IMR-90 (cell line): ENCODE data around the gene ANKRD34C. TPM values are rescaled to one million over a fixed set of nuclear protein-coding genes. Genes with fewer than 3 reads are reported as not detected.

Experiments
- ATAC-seq: fragments of 200-7000 bp; cut with Tn5 transposase; 2 replicates; pipeline ENCODE4 v1.9.1; 2020; ENCODE audit warnings: low read depth, mild to moderate bottlenecking, moderate library complexity
- BruUV-seq: library from RNA; stranded (reverse); fragments of 400-500 nt; replicated peaks from 2 replicates; lab custom pipeline; 2021; lab: Mats Ljungman, UMichigan
- CTCF ChIA-PET: fragments of 300-600 bp; formaldehyde crosslinking; extraction: SDS; loops from one replicate; lab custom pipeline; 2021; ENCODE audit warnings: antibody characterized with exemption; lab: Yijun Ruan, JAX
- POLR2A ChIA-PET: fragments of 300-600 bp; sonication (Branson Sonifier 250); formaldehyde crosslinking; loops from one replicate; lab custom pipeline; 2022; ENCODE audit warnings: antibody characterized with exemption; ENCODE audit not compliant: unreplicated experiment; lab: Charles Lee
- DNase-seq: peaks from one replicate; pipeline ENCODE4 v3.0.0; 2013
- H2AFZ ChIP-seq: replicated peaks from 2 replicates; pipeline ENCODE3; 2013; ENCODE audit warnings: low read length, mild to moderate bottlenecking; ENCODE audit not compliant: poor library complexity
- H2AK5ac ChIP-seq: 2 replicates; pipeline ENCODE4 v1.6.1; 2013; ENCODE audit warnings: low read depth, low read length, inconsistent platforms
- H2AK9ac ChIP-seq: replicated peaks from 2 replicates; pipeline ENCODE3; 2013; ENCODE audit warnings: mild to moderate bottlenecking, low read depth, low read length, moderate library complexity; ENCODE audit not compliant: poor library complexity
- H2BK120ac ChIP-seq: 2 replicates; pipeline ENCODE4 v1.6.1; 2013; ENCODE audit warnings: low read depth, low read length, inconsistent platforms
- H2BK15ac ChIP-seq: 3 replicates; pipeline ENCODE4 v1.6.1; 2013; ENCODE audit warnings: low read depth, low read length, inconsistent platforms
- H2BK20ac ChIP-seq: 2 replicates; pipeline ENCODE4 v1.6.1; 2013; ENCODE audit warnings: low read depth, mild to moderate bottlenecking, inconsistent platforms, low read length, moderate library complexity
- H2BK5ac ChIP-seq: 2 replicates; pipeline ENCODE4 v1.6.1; 2013; ENCODE audit warnings: mild to moderate bottlenecking, low read depth, low read length, inconsistent platforms; ENCODE audit not compliant: poor library complexity, severe bottlenecking
- H3K14ac ChIP-seq: replicated peaks from 2 replicates; pipeline ENCODE4 v1.6.1; 2013; ENCODE audit warnings: low read depth, low read length, inconsistent platforms
- H3K18ac ChIP-seq: 2 replicates; pipeline ENCODE4 v1.6.1; 2013; ENCODE audit warnings: low read depth, low read length, control low read depth
- H3K23ac ChIP-seq: 2 replicates; pipeline ENCODE4 v1.6.1; 2013; ENCODE audit warnings: low read depth, low read length, inconsistent platforms
- H3K27ac ChIP-seq: 2 replicates; pipeline ENCODE4 v1.5.1; 2013; ENCODE audit warnings: mild to moderate bottlenecking, control low read depth, low read length; ENCODE audit not compliant: insufficient read depth
- H3K27me3 ChIP-seq: 2 replicates; pipeline ENCODE4 v1.6.1; 2013; ENCODE audit warnings: low read length; ENCODE audit not compliant: control insufficient read depth, insufficient read depth
- H3K36me3 ChIP-seq: 2 replicates; pipeline ENCODE4 v1.6.1; 2013; ENCODE audit warnings: low read length, mixed read lengths; ENCODE audit not compliant: control insufficient read depth, insufficient read depth
- H3K4ac ChIP-seq: 2 replicates; pipeline ENCODE4 v1.6.1; 2013; ENCODE audit warnings: low read depth, low read length, inconsistent platforms
- H3K4me1 ChIP-seq: 2 replicates; pipeline ENCODE4 v1.6.1; 2013; ENCODE audit warnings: low read length, mixed read lengths; ENCODE audit not compliant: control insufficient read depth, insufficient read depth
- H3K4me2 ChIP-seq: 2 replicates; pipeline ENCODE4 v1.6.1; 2013; ENCODE audit warnings: low read depth, mild to moderate bottlenecking, control low read depth, low read length, moderate library complexity
- H3K4me3 ChIP-seq: 2 replicates; pipeline ENCODE4 v1.5.1; 2013; ENCODE audit warnings: low read depth, mild to moderate bottlenecking, control low read depth, low read length, moderate library complexity; ENCODE audit not compliant: insufficient read depth
- H3K56ac ChIP-seq: 2 replicates; pipeline ENCODE4 v1.6.1; 2013; ENCODE audit warnings: low read length, inconsistent platforms; ENCODE audit not compliant: insufficient read depth; ENCODE audit errors: extremely low read depth
- H3K79me1 ChIP-seq, 2 experiments: 2 replicates each; pipeline ENCODE4 v1.6.1; 2013; ENCODE audit warnings: low read length in 2 of 2, inconsistent platforms in 1 of 2, low read depth in 1 of 2
- H3K9ac ChIP-seq: 2 replicates; pipeline ENCODE4 v1.6.1; 2013; ENCODE audit warnings: low read depth, low read length, control low read depth
- H3K9me1 ChIP-seq: 2 replicates; pipeline ENCODE4 v1.6.1; 2013; ENCODE audit warnings: low read length, inconsistent platforms; ENCODE audit not compliant: insufficient read depth
- H3K9me3 ChIP-seq: 2 replicates; pipeline ENCODE4 v1.6.1; 2013; ENCODE audit warnings: low read length; ENCODE audit not compliant: control insufficient read depth, insufficient read depth
- H4K20me1 ChIP-seq: 2 replicates; pipeline ENCODE4 v1.6.1; 2013; ENCODE audit warnings: low read length, inconsistent platforms; ENCODE audit not compliant: insufficient read depth
- H4K5ac ChIP-seq: 2 replicates; pipeline ENCODE4 v1.6.1; 2013; ENCODE audit warnings: mild to moderate bottlenecking, low read depth, low read length, control low read depth
- H4K8ac ChIP-seq, 2 experiments: 2 replicates each; pipeline ENCODE4 v1.6.1; 2013; ENCODE audit warnings: low read depth in 2 of 2, low read length in 2 of 2, control low read depth in 1 of 2, inconsistent platforms in 1 of 2
- H4K91ac ChIP-seq: 2 replicates; pipeline ENCODE4 v1.6.1; 2013; ENCODE audit warnings: low read depth, low read length, inconsistent platforms; ENCODE audit not compliant: insufficient read depth
- ELK1 ChIP-seq: fragments of 150-350 bp; IDR thresholded peaks from 2 replicates; pipeline ENCODE4 v1.6.1; 2016; ENCODE audit warnings: low read depth, mild to moderate bottlenecking, low read length, moderate library complexity, borderline replicate concordance
- MAFK ChIP-seq: IDR thresholded peaks from 2 replicates; pipeline ENCODE4 v1.6.1; 2012; ENCODE audit warnings: low read depth, low read length, improper control_type of control experiment
- MAZ ChIP-seq: IDR thresholded peaks from 2 replicates; pipeline ENCODE4 v1.6.1; 2012; ENCODE audit warnings: low read depth, mild to moderate bottlenecking, low read length, improper control_type of control experiment, moderate library complexity, borderline replicate concordance
- MXI1 ChIP-seq: IDR thresholded peaks from 2 replicates; pipeline ENCODE4 v1.6.1; 2012; ENCODE audit warnings: low read depth, mild to moderate bottlenecking, low read length, moderate library complexity, borderline replicate concordance
- POLR2A ChIP-seq: IDR thresholded peaks from 2 replicates; pipeline ENCODE4 v1.6.1; 2012; ENCODE audit warnings: mild to moderate bottlenecking, low read depth, low read length
- WGBS, 2 experiments: methylation state at CpG; one replicate each; pipeline versions ENCODE4 v1.1.5 to v1.1.7; 2013; ENCODE audit warnings: missing lambda C conversion rate in 2 of 2; ENCODE audit not compliant: insufficient read length in 1 of 2; ENCODE audit errors: extremely low coverage in 2 of 2; 5-methylcytosine and 5-hydroxymethylcytosine counted together
- dilution Hi-C: fragments of 300-500 bp; cut with HindIII; formaldehyde crosslinking; loops from one replicate; pipeline ENCODE4 v1.14.3; 2018; ENCODE audit warnings: low sequenced_read_pairs; ENCODE audit not compliant: unreplicated experiment
- in situ Hi-C: fragments of 300-500 bp; cut with MboI; formaldehyde crosslinking; loops from 3 replicates; pipeline ENCODE4 v1.14.3; 2019; ENCODE audit warnings: low sequenced_read_pairs, inconsistent platforms, mixed read lengths
- intact Hi-C: fragments of 100-400 bp; cut with micrococcal nuclease; formaldehyde crosslinking; loops from 2 replicates; pipeline ENCODE4 v1.10.0; 2022
- polyA plus RNA-seq, 3 experiments: library from polyadenylated mRNA; depleted of rRNA; stranded (reverse); fragments of >200 nt; gene quantifications; 2 replicates each; pipeline ENCODE4 v1.2.3, GENCODE V29; 2012; ENCODE audit warnings: low replicate concordance in 1 of 3
- total RNA-seq: library from RNA; depleted of rRNA; stranded (reverse); fragments of >200 nt; gene quantifications from 2 replicates; pipeline ENCODE4 v1.2.3, GENCODE V29; 2012
- TF ChIP-seq, protein P1 (sequence below): conservative IDR thresholded peaks from 2 replicates; pipeline ENCODE4 v1.5.1; 2012; ENCODE audit warnings: mild to moderate bottlenecking, low read depth, low read length, improper control_type of control experiment

The ANKRD34C gene
- total and polyA plus RNA-seq, 2 of the 4 experiments (the other 2 are of a cell fraction) = not detected

DNA sequence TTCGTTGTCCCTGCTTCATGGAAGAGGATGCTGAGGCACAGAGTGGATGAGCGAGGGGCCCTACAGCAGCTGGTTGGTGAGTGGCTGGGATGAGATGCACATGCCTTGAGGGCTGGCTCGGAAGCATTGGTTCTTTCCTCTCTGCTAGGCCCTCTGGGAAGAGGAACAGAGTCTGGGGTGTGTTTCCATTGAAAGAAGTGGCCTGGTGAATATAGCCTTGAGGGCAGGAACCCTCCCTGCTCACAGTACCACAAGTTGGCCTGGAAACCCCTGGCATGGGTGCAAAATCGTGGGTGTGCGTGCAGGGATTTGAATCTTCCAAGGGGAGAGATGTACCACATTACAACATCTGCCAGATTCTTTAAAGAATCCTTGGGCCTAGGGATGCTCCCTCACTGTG lies 37.6 kb upstream of the ANKRD34C start:
- ChIA-PET CTCF (no interaction called here), POLR2A (no interaction called here)
- no peak overlapping the region for H3K56ac ChIP-seq
- H3K27me3 ChIP-seq = no peaks in the 10 kb centered on the region; the same call in 1 of the 2 replicates
- H3K4me1 ChIP-seq = no peaks in the 10 kb centered on the region
- no peaks in the 10 kb centered on the region for H3K9me1 ChIP-seq
- no peak for ATAC-seq
- H3K9me3 ChIP-seq = no peaks in the 10 kb centered on the region
- no TSS peak for BruUV-seq
- H2AK9ac ChIP-seq = no peak overlapping the region
- H3K36me3 ChIP-seq = no peaks in the 10 kb centered on the region
- no CpG with 5 or more reads among the region's 5 CpGs for WGBS, 2 experiments
- no peak overlapping the region for H3K4me2 ChIP-seq
- no peak overlapping the region for H4K8ac ChIP-seq
- H3K4ac ChIP-seq = no peak overlapping the region
- H2BK15ac ChIP-seq = no peak overlapping the region
- no peak overlapping the region for H2BK120ac ChIP-seq
- H3K9ac ChIP-seq = no peak overlapping the region
- no peak overlapping the region for H3K23ac ChIP-seq
- H2BK20ac ChIP-seq = no peak overlapping the region
- no peak for DNase-seq
- H3K4me3 ChIP-seq = no peak overlapping the region
- H2BK5ac ChIP-seq = no peak overlapping the region
- H4K91ac ChIP-seq = no peak overlapping the region
- TF ChIP-seq, protein P1, sequence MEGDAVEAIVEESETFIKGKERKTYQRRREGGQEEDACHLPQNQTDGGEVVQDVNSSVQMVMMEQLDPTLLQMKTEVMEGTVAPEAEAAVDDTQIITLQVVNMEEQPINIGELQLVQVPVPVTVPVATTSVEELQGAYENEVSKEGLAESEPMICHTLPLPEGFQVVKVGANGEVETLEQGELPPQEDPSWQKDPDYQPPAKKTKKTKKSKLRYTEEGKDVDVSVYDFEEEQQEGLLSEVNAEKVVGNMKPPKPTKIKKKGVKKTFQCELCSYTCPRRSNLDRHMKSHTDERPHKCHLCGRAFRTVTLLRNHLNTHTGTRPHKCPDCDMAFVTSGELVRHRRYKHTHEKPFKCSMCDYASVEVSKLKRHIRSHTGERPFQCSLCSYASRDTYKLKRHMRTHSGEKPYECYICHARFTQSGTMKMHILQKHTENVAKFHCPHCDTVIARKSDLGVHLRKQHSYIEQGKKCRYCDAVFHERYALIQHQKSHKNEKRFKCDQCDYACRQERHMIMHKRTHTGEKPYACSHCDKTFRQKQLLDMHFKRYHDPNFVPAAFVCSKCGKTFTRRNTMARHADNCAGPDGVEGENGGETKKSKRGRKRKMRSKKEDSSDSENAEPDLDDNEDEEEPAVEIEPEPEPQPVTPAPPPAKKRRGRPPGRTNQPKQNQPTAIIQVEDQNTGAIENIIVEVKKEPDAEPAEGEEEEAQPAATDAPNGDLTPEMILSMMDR = no peak
- TF ChIP-seq MXI1 = no peak
- no peak for TF ChIP-seq POLR2A
- no peak for TF ChIP-seq MAZ
- no peak for TF ChIP-seq MAFK
- no peak for TF ChIP-seq ELK1
- intact Hi-C loops = no loop called here
- H4K20me1 ChIP-seq = no peaks in the 10 kb centered on the region
- H2AK5ac ChIP-seq = no peak overlapping the region
- H3K27ac ChIP-seq = no peak overlapping the region
- no peak overlapping the region for H4K5ac ChIP-seq
- in situ Hi-C loops = no loop called here
- no peak overlapping the region for H3K14ac ChIP-seq
- H3K79me1 ChIP-seq = no peaks in the 10 kb centered on the region
- dilution Hi-C loops = no loop called here
- H3K18ac ChIP-seq = no peak overlapping the region
- no peak overlapping the region for H2AFZ ChIP-seq
